Endothelial cell of hepatic sinusoid (primary cell): ENCODE measurements around the gene RHEB.

Experiments
- in situ Hi-C: cut with HindIII; loops from 2 replicates; pipeline ENCODE4 v1.10.0; 2017; ENCODE audit warnings: low sequenced_read_pairs

RHEB gene

DNA sequence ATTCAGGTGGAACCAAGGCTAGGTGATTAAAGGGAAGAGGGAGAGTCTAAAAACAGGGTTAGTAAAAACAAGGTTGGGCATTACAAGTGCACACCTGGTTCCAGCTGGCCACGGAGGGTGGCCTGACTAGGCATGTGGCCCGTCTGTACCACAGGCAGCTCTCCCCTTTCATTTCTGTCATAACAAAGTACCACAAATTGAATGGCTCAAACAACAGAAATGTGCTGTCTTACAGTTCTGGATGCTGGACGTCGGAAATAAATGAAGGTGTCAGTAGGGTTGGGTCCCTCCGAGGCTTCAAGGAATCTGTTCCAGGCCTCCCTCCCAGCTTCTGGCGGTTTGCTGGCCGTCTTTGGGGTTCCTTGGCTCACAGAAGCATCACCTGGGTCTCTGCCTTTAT, 96.5 kb downstream of the RHEB start:
- in situ Hi-C loops = no loop called here

DNA sequence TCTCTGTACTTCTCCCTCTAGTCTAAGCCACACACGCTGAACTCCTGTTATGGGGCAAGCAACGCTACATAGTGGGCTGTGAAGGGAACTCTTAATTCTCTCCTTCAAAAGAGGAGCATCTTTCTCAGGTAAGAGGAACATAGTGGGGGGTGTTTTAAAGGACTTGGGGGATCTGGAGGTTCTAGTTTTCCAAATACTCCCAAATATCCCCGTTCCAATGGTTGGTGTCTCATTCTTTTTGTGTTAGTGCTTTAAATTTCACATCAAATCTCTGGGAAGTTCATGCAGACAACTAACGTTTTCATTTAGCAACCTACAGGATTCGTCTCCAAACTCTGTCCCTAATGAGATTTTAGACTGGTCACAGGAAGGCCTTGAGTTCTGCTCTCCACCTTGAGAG, 97.5 kb downstream of the RHEB start:
- in situ Hi-C loops = no loop called here

DNA sequence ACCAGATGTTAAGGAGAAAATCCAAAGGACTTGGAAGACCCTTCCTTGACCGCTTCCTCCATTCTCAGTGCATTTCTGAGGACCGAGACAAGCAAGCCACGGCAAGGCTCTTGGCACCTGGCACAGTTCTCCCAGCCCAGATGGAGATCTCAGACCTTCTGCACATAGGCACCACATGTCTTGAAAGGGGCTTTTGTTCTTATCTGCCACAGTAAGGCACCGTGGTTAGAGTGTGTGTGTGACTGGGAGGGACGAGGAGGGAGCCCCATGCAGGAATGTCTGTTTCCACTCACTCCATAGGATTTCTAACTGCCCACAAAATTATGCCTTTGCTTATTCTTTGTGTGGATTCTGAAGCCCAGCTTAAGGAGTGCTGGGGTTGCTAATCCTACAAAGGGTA, 99.6 kb downstream of the RHEB start:
- in situ Hi-C loops = no loop called here

DNA sequence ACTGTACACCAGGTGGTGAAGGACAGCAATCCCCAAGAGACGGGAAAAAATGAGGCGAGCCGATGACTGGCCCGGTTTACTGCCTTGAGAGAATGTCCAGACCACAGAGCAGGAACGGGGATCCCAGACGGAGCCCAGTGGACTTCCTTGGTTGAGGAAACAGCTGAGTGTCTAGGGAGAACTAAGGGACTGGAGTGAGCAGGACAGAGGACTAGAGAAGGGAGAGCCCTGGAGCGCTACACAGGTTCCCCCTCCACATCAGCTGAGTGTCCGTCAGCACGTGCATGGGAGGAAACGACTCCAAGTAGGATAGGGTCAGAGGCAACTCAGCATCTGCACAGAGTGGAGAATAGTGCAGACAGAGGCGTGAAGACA, 102.8 kb downstream of the RHEB start:
- in situ Hi-C loops = no loop called here

DNA sequence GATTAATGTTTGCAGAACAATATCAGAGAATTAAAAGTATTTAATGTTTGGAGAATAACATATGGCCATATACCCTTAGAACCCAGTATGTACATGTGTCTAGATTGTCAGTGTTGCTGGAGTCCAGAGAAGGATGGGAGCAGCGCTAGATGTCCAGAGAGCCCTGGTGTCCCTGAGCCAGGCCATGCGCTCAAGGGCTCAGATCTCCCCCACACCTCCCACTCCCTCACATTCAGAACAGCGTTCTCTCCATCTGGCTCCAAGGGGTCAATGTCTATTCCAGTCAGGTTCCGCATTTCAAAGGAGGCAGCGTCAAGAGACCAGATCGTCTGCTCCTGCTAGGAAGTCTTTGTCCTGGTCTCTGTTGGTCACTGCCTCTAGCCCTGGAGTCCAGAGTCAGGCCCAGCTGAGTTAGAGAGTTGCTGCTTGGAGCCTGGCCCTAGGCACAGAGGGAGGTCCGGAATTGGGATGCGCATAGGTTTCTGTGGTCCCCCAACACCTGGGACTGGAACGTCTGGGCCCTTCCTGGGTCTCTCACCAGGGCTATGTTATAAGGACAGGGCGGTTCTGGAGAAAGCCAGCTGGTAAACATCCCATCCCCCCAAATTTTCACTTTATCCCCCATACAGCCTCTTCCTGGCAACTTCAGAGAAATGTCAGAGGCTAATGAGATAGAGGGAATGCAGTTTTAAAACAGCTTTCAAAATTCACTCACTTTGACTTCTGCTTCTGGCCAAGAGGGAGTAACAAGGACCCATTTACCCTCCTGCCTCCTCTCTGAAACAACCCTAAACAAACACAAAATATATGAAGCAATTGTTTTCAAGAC, 103.4 kb downstream of the RHEB start:
- in situ Hi-C loops = no loop called here
